Measurements from ENCODE around the gene DPEP2NB. TPM values are rescaled to one million over a fixed set of nuclear protein-coding genes. Genes with fewer than 3 reads are reported as not detected.

Gene DPEP2NB
- total RNA-seq, 1 donor from 2014 or later: not detected

GRCh38 chr16:67963662-67964321, 51.9 kb downstream of the DPEP2NB start:
- no peaks in the 10 kb centered on the region for H3K9me3 Mint-ChIP-seq (ENCODE audit: low read depth)
- no peak for DNase-seq (ENCODE audit: low spot score, unreplicated experiment)
- H3K4me3 Mint-ChIP-seq (ENCODE audit: low read depth): no peak overlapping the region
- no peak for TF ChIP-seq CTCF (IDR thresholded peaks at IDR 0.05; ENCODE audit: unreplicated experiment)
- H3K27me3 Mint-ChIP-seq: no peaks in the 10 kb centered on the region
- no peak overlapping the region for H3K27ac Mint-ChIP-seq
- peaks cover 24% of the 10 kb centered on the region for H3K4me1 Mint-ChIP-seq (ENCODE audit: low read depth)
- H3K36me3 Mint-ChIP-seq (ENCODE audit: insufficient read depth): peaks cover 10% of the 10 kb centered on the region

Other genes starting within 250 kb of the DPEP2NB start
- 33.5 and 34.1 TPM in 2 replicates for gene RANBP10, start 209.4 kb downstream of the DPEP2NB start, total RNA-seq
- gene TSNAXIP1, start 209.0 kb downstream of the DPEP2NB start, total RNA-seq: 12.3 and 14.5 TPM in 2 replicates
- 28.6 and 32.0 TPM in 2 replicates for gene THAP11, start 173.6 kb downstream of the DPEP2NB start, total RNA-seq
- 167 and 177 TPM in 2 replicates for gene NUTF2, start 169.0 kb downstream of the DPEP2NB start, total RNA-seq
- gene CENPT, start 168.2 kb downstream of the DPEP2NB start, total RNA-seq: 76.2 and 80.6 TPM in 2 replicates
- 96.8 and 110 TPM in 2 replicates for gene EDC4, start 142.9 kb downstream of the DPEP2NB start, total RNA-seq
- not detected in 2 replicates for gene NRN1L, start 131.0 kb downstream of the DPEP2NB start, total RNA-seq
- gene PSKH1, start 122.7 kb downstream of the DPEP2NB start, total RNA-seq: 42.8 and 45.0 TPM in 2 replicates
- gene CTRL, start 84.0 kb downstream of the DPEP2NB start, total RNA-seq: 0.57 and 2.2 TPM in 2 replicates
- 9.8 and 10.6 TPM in 2 replicates for gene PSMB10, start 79.1 kb downstream of the DPEP2NB start, total RNA-seq
- 31.9 and 32.1 TPM in 2 replicates for gene LCAT, start 71.8 kb downstream of the DPEP2NB start, total RNA-seq
- gene SLC12A4, start 47.3 kb downstream of the DPEP2NB start, total RNA-seq: 74.3 and 75.6 TPM in 2 replicates
- gene DPEP3, start 35.4 kb downstream of the DPEP2NB start, total RNA-seq: not detected in 2 replicates
- gene DPEP2, start 16.4 kb downstream of the DPEP2NB start, total RNA-seq: not detected in 2 replicates
- gene DDX28, start 7.3 kb upstream of the DPEP2NB start, total RNA-seq: 9.5 and 10.4 TPM in 2 replicates
- gene DUS2, start 7.4 kb upstream of the DPEP2NB start, total RNA-seq: 18.8 and 21.2 TPM in 2 replicates
- gene NFATC3, start 69.5 kb upstream of the DPEP2NB start, total RNA-seq: 48.7 and 51.8 TPM in 2 replicates
- gene ESRP2, start 220.2 kb upstream of the DPEP2NB start, total RNA-seq: 82.3 and 88.6 TPM in 2 replicates
- 18.8 and 20.9 TPM in 2 replicates for gene PLA2G15, start 229.5 kb upstream of the DPEP2NB start, total RNA-seq
- 11.3 and 11.6 TPM in 2 replicates for gene SLC7A6, start 248.6 kb upstream of the DPEP2NB start, total RNA-seq